Ovary (tissue), 9 donors: ENCODE measurements around the gene CFAP61. TPM values are rescaled to one million over a fixed set of nuclear protein-coding genes. Genes with fewer than 3 reads are reported as not detected.

Source experiments
- DNase-seq, 5 donors: peaks; one replicate each; pipeline ENCODE4 v3.0.0-alpha.2; 2019 to 2020
- H3K27ac ChIP-seq, 2 donors: fragments of 200-600 bp; one replicate each; pipeline versions ENCODE4 v1.5.1 to v1.8.0; 2019 to 2022
- H3K27me3 ChIP-seq: fragments of 200-600 bp; one replicate; pipeline ENCODE4 v1.8.0; 2022
- H3K36me3 ChIP-seq: fragments of 200-600 bp; sonication (generic); one replicate; pipeline ENCODE4 v1.5.1; 2019
- H3K4me1 ChIP-seq: one replicate; pipeline ENCODE4 v1.8.1; 2013; ENCODE audit warnings: mild to moderate bottlenecking, moderate library complexity; ENCODE audit not compliant: insufficient read depth
- H3K4me3 ChIP-seq: fragments of 200-600 bp; sonication (generic); one replicate; pipeline ENCODE4 v1.5.1; 2017
- H3K9me3 ChIP-seq, 2 donors: fragments of 200-600 bp in 1 of 2; sonication (generic) in 1 of 2; one replicate each; pipeline versions ENCODE4 v1.5.1 to v1.8.1; 2013 to 2019; ENCODE audit warnings: mild to moderate bottlenecking in 1 of 2, moderate library complexity in 1 of 2
- CTCF ChIP-seq, 3 donors: fragments of 450-650 bp in 2 of 3; fragments of 200-600 bp in 1 of 3; IDR thresholded peaks; one replicate each; pipeline versions ENCODE4 v1.5.1 to v1.8.0; 2016 to 2022; ENCODE audit warnings: antibody characterized with exemption in 3 of 3, mild to moderate bottlenecking in 1 of 3
- EP300 ChIP-seq: sonication (generic); formaldehyde crosslinking; IDR thresholded peaks from one replicate; pipeline ENCODE4 v1.6.1; 2017; ENCODE audit warnings: antibody characterized with exemption
- POLR2A ChIP-seq: fragments of 450-650 bp; IDR thresholded peaks from one replicate; pipeline ENCODE4 v1.6.1; 2017; ENCODE audit warnings: antibody characterized with exemption, mild to moderate bottlenecking, moderate library complexity
- WGBS, 3 donors: extraction: QIAGEN DNeasy Blood & Tissue Kit in 1 of 3; methylation state at CpG; one replicate each; pipeline versions ENCODE4 v1.1.5 to v1.1.7; 2013 to 2017; 5-methylcytosine and 5-hydroxymethylcytosine counted together
- intact Hi-C, 4 donors: fragments of 100-400 bp; cut with DNase I; formaldehyde crosslinking; loops; one replicate each; pipeline versions ENCODE4 v1.11.0 to v1.15.1; 2022 to 2023
- polyA plus RNA-seq, 2 donors: library from polyadenylated mRNA; stranded (reverse); fragments of 200-250 nt in 1 of 2; fragments of 350-450 nt in 1 of 2; fragmentation: Illumina TruSeq in 1 of 2; extraction: RNeasy Lipid Tissue Mini Kit (QIAGEN cat#74804) in 1 of 2; gene quantifications; one replicate each; pipeline ENCODE4 v1.2.3, GENCODE V29; 2013 to 2014
- total RNA-seq, 7 donors: library from RNA; depleted of rRNA in 2 of 7; stranded (reverse); fragments of >200 nt in 2 of 7; fragmentation: NEBNext Ultra II Directional in 3 of 7; extraction: Animal tissue kit (Norgen Biotek cat#: 25700) in 3 of 7; gene quantifications; one replicate each; pipeline versions ENCODE4 v1.1.0 to v1.2.4, GENCODE V29; 2016 to 2023
- donor health status: DM: no; HTN: no; CAD: no; lungs with moderate emphysema.
- donor health status: DM: no; HTN: no; CAD: no.
- donor health status: Bipolar disorder and iron deficiency.
- donor health status: DM: yes; HTN: yes; CAD: no.
- donor health status: DM: no; HTN: no; CAD: no.
- donor health status: DM: yes; HTN: yes; CAD: no.

CFAP61 gene
- total and polyA plus RNA-seq, 9 donors = 0.12 to 13.1 (median 0.96) TPM; not detected in 1

GRCh38 chr20:20365480-20366161 is 313.3 kb downstream of the CFAP61 start:
- H3K27me3 ChIP-seq = peaks cover 2% of the 10 kb centered on the region
- intact Hi-C loops = loop anchor here in 1 of 4 donors (10.0 kb wide), 1 partner anchor 209 kb away; no protein-coding TSS in a partner anchor
- TF ChIP-seq EP300 = no peak
- TF ChIP-seq POLR2A = no peak
- no peak for TF ChIP-seq CTCF (IDR thresholded peaks at IDR 0.05)
- no peak for DNase-seq
- no peaks in the 10 kb centered on the region for H3K9me3 ChIP-seq
- WGBS, 3 donors = 6 to 10% (median 7%) methylated on average over 18 of the region's 18 CpGs
- no peaks in the 10 kb centered on the region for H3K36me3 ChIP-seq
- H3K4me1 ChIP-seq = peaks cover 14% of the 10 kb centered on the region
- no peak overlapping the region for H3K4me3 ChIP-seq
- no peak overlapping the region for H3K27ac ChIP-seq

GRCh38 chr20:20366551-20366875 is 314.2 kb downstream of the CFAP61 start:
- intact Hi-C loops = loop anchor here in 1 of 4 donors (10.0 kb wide), 1 partner anchor 208 kb away; no protein-coding TSS in a partner anchor
- H3K27me3 ChIP-seq = peaks cover 5% of the 10 kb centered on the region
- WGBS, 3 donors = 3 to 6% (median 5%) methylated on average over 15 to 19 of the region's 19 CpGs
- no peak for DNase-seq
- H3K36me3 ChIP-seq = no peaks in the 10 kb centered on the region
- H3K27ac ChIP-seq = no peak overlapping the region
- H3K4me1 ChIP-seq = peaks cover 14% of the 10 kb centered on the region
- TF ChIP-seq CTCF (IDR thresholded peaks at IDR 0.05) = no peak
- TF ChIP-seq EP300 = no peak
- no peak for TF ChIP-seq POLR2A
- no peak overlapping the region for H3K4me3 ChIP-seq
- H3K9me3 ChIP-seq = no peaks in the 10 kb centered on the region

- WGBS, 3 donors = 1 to 3% (median 3%) methylated on average over 59 to 63 of the region's 63 CpGs
- H3K27me3 ChIP-seq = peaks cover 5% of the 10 kb centered on the region
- H3K4me1 ChIP-seq = peaks cover 14% of the 10 kb centered on the region
- H3K9me3 ChIP-seq = no peaks in the 10 kb centered on the region
- H3K4me3 ChIP-seq = no peak overlapping the region
- TF ChIP-seq POLR2A (no peak), EP300 (no peak), CTCF (IDR thresholded peaks at IDR 0.05) (no peak)
- intact Hi-C loops = loop anchor here in 1 of 4 donors (10.0 kb wide), 1 partner anchor 208 kb away; no protein-coding TSS in a partner anchor
- no peak for DNase-seq
- H3K36me3 ChIP-seq = no peaks in the 10 kb centered on the region
- no peak overlapping the region for H3K27ac ChIP-seq
Observed at GRCh38 chr20:20366876-20367574, 314.7 kb downstream of the CFAP61 start.

GRCh38 chr20:20367575-20368417 is 315.5 kb downstream of the CFAP61 start, which contains the start of gene INSM1:
Gene INSM1, plus strand, starts transcription at chr20:20368104. Its CDS starts 164 bp downstream, at chr20:20368268.
- Histone ChIP-seq H3K27me3 (peaks cover 5% of the 10 kb centered on the region), H3K27ac (no peak within 1 kb of the TSS), H3K4me3 (no peak within 1 kb of the TSS), H3K9me3 (no peaks in the 10 kb centered on the region), H3K36me3 (no peaks in the 10 kb centered on the region), H3K4me1 (peaks cover 14% of the 10 kb centered on the region)
- no peak for DNase-seq
- intact Hi-C loops = loop anchor here in 1 of 4 donors (10.0 kb wide), 1 partner anchor 207 kb away; no protein-coding TSS in a partner anchor
- 1% methylated on average over 29 to 108 of the region's 108 CpGs for WGBS, 3 donors
- TF ChIP-seq POLR2A = no peak
- TF ChIP-seq EP300 = no peak
- TF ChIP-seq CTCF (IDR thresholded peaks at IDR 0.05) = no peak
